HuH-7 (cell line): Measurements from ENCODE around the gene UBAP2.

Experiments
- DNase-seq: peaks from one replicate; pipeline ENCODE4 v3.0.0; 2011; ENCODE audit warnings: low spot score

The UBAP2 gene

GRCh38 chr9:33878691-33879366, 169.9 kb downstream of the UBAP2 start:
- no peak for DNase-seq

- no peak for DNase-seq
Observed at GRCh38 chr9:33877727-33878489, 170.8 kb downstream of the UBAP2 start.
